SH-SY5Y (cell line): Measurements from ENCODE around the gene KCNIP4.

Experiments used
- GATA2 ChIP-seq: IDR thresholded peaks from 2 replicates; pipeline ENCODE4 v1.6.1; 2011; ENCODE audit warnings: mild to moderate bottlenecking, low read depth, low read length
- GATA3 ChIP-seq: IDR thresholded peaks from 2 replicates; pipeline ENCODE4 v1.6.1; 2011; ENCODE audit warnings: low read depth, mild to moderate bottlenecking, low read length, moderate library complexity

DNA sequence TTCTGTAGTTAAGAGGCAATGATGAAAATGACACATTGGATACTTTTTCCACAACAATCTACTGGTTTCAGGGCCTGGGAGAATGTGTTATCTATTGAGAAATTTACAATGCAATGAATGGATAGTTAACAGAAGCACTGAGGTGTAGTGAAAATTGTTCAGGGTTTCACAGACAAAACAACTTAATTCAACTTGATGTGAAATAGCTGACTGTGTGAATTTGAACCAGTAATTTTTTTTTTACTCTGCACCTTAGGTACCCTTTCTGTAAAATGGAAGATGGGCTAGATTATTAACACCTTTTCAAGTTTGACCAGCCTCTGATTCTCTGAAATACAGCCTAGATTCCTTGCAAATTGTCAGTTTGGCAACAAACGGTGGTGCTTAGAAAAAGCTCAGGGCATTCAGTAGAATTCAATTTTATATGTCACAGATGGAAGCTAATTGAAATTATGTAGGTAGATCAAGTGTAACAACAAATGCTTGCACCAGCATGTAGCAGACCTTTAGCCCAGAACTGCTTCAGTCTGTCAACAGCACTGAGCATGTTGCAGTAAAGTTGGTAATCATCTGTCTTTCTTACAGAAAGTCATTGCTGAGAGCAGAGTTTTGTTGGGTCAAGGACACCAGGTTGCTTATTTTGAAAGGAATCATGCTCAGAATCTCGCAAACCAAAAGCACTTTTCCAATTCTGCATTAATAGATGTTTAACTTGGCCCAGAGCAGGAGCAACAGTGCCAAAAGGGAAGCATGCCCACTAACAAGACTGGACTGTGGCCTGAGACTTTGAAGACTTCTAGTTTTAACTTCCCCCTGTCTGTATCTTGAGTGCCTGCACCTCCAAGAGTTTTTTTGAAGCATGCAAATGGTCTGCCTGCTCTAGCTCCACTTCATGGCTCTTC lies 721.7 kb downstream of the KCNIP4 start:
- TF ChIP-seq GATA2 (no peak), GATA3 (no peak)
